Measurements from ENCODE around the gene UFSP1. TPM values are rescaled to one million over a fixed set of nuclear protein-coding genes. Genes with fewer than 3 reads are reported as not detected.
"Not testable (repeated sequence)": the region's sequence is repeated elsewhere in the genome, so short reads cannot be mapped to it uniquely, and the experiment has no call there.

The UFSP1 gene
- total RNA-seq, 1 donor from 2014 or later, result 1.6 TPM

GRCh38 chr7:100914879-100915447 lies 25.4 kb upstream of the UFSP1 start:
- no peaks in the 10 kb centered on the region for H3K36me3 ChIP-seq (ENCODE audit: control insufficient read depth, insufficient read depth, low read length)
- H3K4me3 ChIP-seq (ENCODE audit: low read depth, low read length), result no peak overlapping the region
- no peaks in the 10 kb centered on the region for H3K27me3 ChIP-seq (ENCODE audit: control insufficient read depth, insufficient read depth, low read length)
- DNase-seq (ENCODE audit: low read depth), result no peak
- TF ChIP-seq CTCF (IDR thresholded peaks at IDR 0.05; ENCODE audit: insufficient read depth, low read length, poor library complexity, severe bottlenecking), result no peak

GRCh38 chr7:100914208-100914878 lies 24.8 kb upstream of the UFSP1 start:
- DNase-seq (ENCODE audit: low read depth), result no peak
- H3K27me3 ChIP-seq (ENCODE audit: control insufficient read depth, insufficient read depth, low read length), result no peaks in the 10 kb centered on the region
- H3K36me3 ChIP-seq (ENCODE audit: control insufficient read depth, insufficient read depth, low read length), result no peaks in the 10 kb centered on the region
- H3K4me3 ChIP-seq (ENCODE audit: low read depth, low read length), result no peak overlapping the region
- TF ChIP-seq CTCF (IDR thresholded peaks at IDR 0.05; ENCODE audit: insufficient read depth, low read length, poor library complexity, severe bottlenecking), result no peak

- no peak for DNase-seq (ENCODE audit: low read depth)
- H3K36me3 ChIP-seq (ENCODE audit: control insufficient read depth, insufficient read depth, low read length), result no peaks in the 10 kb centered on the region
Measured at GRCh38 chr7:100911484-100911883, 22.0 kb upstream of the UFSP1 start.

GRCh38 chr7:100910443-100910842 lies 20.9 kb upstream of the UFSP1 start:
- not testable (repeated sequence) for DNase-seq (ENCODE audit: low read depth); H3K27me3 ChIP-seq (ENCODE audit: control insufficient read depth, insufficient read depth, low read length); H3K36me3 ChIP-seq (ENCODE audit: control insufficient read depth, insufficient read depth, low read length); H3K4me3 ChIP-seq (ENCODE audit: low read depth, low read length)

More at GRCh38 chr7:100911484-100911883, 22.0 kb upstream of the UFSP1 start:
- Histone ChIP-seq H3K4me3 (ENCODE audit: low read depth, low read length) (no peak overlapping the region), H3K27me3 (ENCODE audit: control insufficient read depth, insufficient read depth, low read length) (no peaks in the 10 kb centered on the region)
- no peak for TF ChIP-seq CTCF (IDR thresholded peaks at IDR 0.05; ENCODE audit: insufficient read depth, low read length, poor library complexity, severe bottlenecking)

DNA sequence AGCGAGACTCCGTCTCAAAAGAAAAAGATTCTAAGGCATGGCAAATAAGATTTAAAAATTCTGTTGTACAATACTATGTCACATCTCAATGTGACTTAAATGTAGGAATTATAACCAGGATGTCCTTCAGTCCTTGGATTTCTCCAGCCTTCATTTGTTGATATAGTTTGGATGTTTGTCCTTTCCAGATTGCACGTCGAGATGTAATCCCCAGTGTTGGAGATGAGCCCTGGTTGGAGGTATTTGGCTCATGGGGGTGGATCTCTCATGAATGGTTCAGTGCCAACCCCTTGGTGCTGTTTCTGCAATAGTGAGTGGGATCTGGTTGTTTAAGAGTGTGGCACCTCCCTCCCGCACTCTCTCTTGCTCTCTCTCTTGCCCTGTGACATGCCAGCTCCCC lies 19.0 kb upstream of the UFSP1 start:
- H3K36me3 ChIP-seq (ENCODE audit: control insufficient read depth, insufficient read depth, low read length), result no peaks in the 10 kb centered on the region
- DNase-seq (ENCODE audit: low read depth), result no peak
- no peak for TF ChIP-seq CTCF (IDR thresholded peaks at IDR 0.05; ENCODE audit: insufficient read depth, low read length, poor library complexity, severe bottlenecking)
- H3K27me3 ChIP-seq (ENCODE audit: control insufficient read depth, insufficient read depth, low read length), result no peaks in the 10 kb centered on the region
- H3K4me3 ChIP-seq (ENCODE audit: low read depth, low read length), result no peak overlapping the region

- Histone ChIP-seq H3K27me3 (ENCODE audit: control insufficient read depth, insufficient read depth, low read length) (peaks cover 5% of the 10 kb centered on the region), H3K36me3 (ENCODE audit: control insufficient read depth, insufficient read depth, low read length) (no peaks in the 10 kb centered on the region), H3K4me3 (ENCODE audit: low read depth, low read length) (no peak overlapping the region)
- DNase-seq (ENCODE audit: low read depth), result no peak
- TF ChIP-seq CTCF (IDR thresholded peaks at IDR 0.05; ENCODE audit: insufficient read depth, low read length, poor library complexity, severe bottlenecking), result no peak
Measured at GRCh38 chr7:100902638-100903037, 13.1 kb upstream of the UFSP1 start.

Measured in kidney epithelial cell (primary cell).